SK-N-SH treated with all-trans-retinoic acid at 6 μM for 48 hours (cell line): ENCODE measurements around the gene ZNF518B.

ENCODE experiments used
- ATAC-seq: fragments of 200-7000 bp; cut with Tn5 transposase; 3 replicates; pipeline ENCODE4 v1.9.1; 2020; ENCODE audit warnings: mild to moderate bottlenecking, moderate library complexity
- ARNTL ChIP-seq: fragments of 450-650 bp; formaldehyde crosslinking; IDR thresholded peaks from 2 replicates; pipeline ENCODE4 v1.5.0; 2020; ENCODE audit warnings: low read depth, mild to moderate bottlenecking, moderate library complexity, borderline replicate concordance
- BACH2 ChIP-seq: fragments of 250-450 bp; sonication (Bioruptor Pico); IDR thresholded peaks from 2 replicates; pipeline ENCODE4 v1.9.0; 2021; ENCODE audit warnings: mild to moderate bottlenecking, borderline replicate concordance
- CSRNP3 ChIP-seq: fragments of 250-450 bp; sonication (Bioruptor Pico); IDR thresholded peaks from 2 replicates; pipeline ENCODE4 v1.5.1; 2021; ENCODE audit warnings: mild to moderate bottlenecking, moderate library complexity
- ESRRG ChIP-seq: fragments of 250-450 bp; sonication (Bioruptor Pico); IDR thresholded peaks from 2 replicates; pipeline ENCODE4 v1.6.1; 2021; ENCODE audit warnings: mild to moderate bottlenecking
- PPARA ChIP-seq: fragments of 250-450 bp; sonication (Bioruptor Pico); IDR thresholded peaks from 2 replicates; pipeline ENCODE4 v1.5.0; 2020; ENCODE audit warnings: mild to moderate bottlenecking, borderline replicate concordance
- SNAI2 ChIP-seq: fragments of 250-450 bp; sonication (Bioruptor Pico); IDR thresholded peaks from 2 replicates; pipeline ENCODE4 v1.5.0; 2020; ENCODE audit warnings: mild to moderate bottlenecking, moderate library complexity
- TCF4 ChIP-seq: fragments of 250-450 bp; sonication (Bioruptor Pico); IDR thresholded peaks from 2 replicates; pipeline ENCODE4 v1.8.0; 2021; ENCODE audit warnings: mild to moderate bottlenecking, moderate library complexity, borderline replicate concordance
- TSHZ2 ChIP-seq: fragments of 250-450 bp; sonication (Bioruptor Pico); IDR thresholded peaks from 2 replicates; pipeline ENCODE4 v1.5.0; 2020; ENCODE audit warnings: mild to moderate bottlenecking, moderate library complexity

ZNF518B gene

GRCh38 chr4:10395971-10396580 lies 61.1 kb downstream of the ZNF518B start:
- TF ChIP-seq SNAI2 (CRISPR knock-in tag) (no peak), ESRRG (CRISPR knock-in tag) (no peak), TSHZ2 (no peak), CSRNP3 (CRISPR knock-in tag) (no peak), TCF4 (CRISPR knock-in tag) (no peak), BACH2 (CRISPR knock-in tag) (no peak), ARNTL (CRISPR knock-in tag) (no peak), PPARA (CRISPR knock-in tag) (no peak)
- ATAC-seq, result no peak
